HG03139 (cell line): Measurements from ENCODE around the gene CDYL.
A peak's percentile ranks its signal among the peaks of the same experiment; 100 is the strongest.

Experiments
- ATAC-seq: cut with Tn5 transposase; IDR thresholded peaks from one replicate; pipeline ENCODE4 v1.9.1; 2021; ENCODE audit not compliant: unreplicated experiment

CDYL gene

GRCh38 chr6:4931530-4932227 lies 155.5 kb downstream of the CDYL start:
- ATAC-seq: no peak

- ATAC-seq: no peak
Observed at GRCh38 chr6:4932228-4932903, 156.2 kb downstream of the CDYL start.

GRCh38 chr6:4935486-4935885 lies 159.3 kb downstream of the CDYL start:
- ATAC-seq: no peak

- ATAC-seq: no peak
Observed at GRCh38 chr6:4935975-4936680, 159.9 kb downstream of the CDYL start.

- no peak for ATAC-seq
Observed at GRCh38 chr6:4936681-4937041, 160.5 kb downstream of the CDYL start.

DNA sequence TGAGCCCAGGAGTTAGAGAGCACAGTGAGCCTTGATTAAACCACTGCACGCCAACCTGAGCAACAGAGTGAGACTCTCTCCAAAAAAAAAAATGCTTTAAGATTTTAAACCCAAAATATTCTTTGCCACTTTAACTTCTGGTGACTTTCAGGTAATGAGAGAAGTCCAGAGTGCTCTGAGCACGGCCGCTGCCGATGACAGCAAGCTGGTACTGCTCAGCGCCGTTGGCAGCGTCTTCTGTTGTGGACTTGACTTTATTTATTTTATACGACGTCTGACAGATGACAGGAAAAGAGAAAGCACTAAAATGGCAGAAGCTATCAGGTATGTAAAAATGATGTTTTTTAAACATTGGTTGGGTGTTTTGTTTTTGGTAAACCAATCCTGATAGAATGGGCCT lies 161.2 kb downstream of the CDYL start:
- no peak for ATAC-seq

- ATAC-seq: no peak
Observed at GRCh38 chr6:4939241-4939640, 163.0 kb downstream of the CDYL start.

- ATAC-seq: no peak
Observed at GRCh38 chr6:4940416-4940815, 164.2 kb downstream of the CDYL start.

DNA sequence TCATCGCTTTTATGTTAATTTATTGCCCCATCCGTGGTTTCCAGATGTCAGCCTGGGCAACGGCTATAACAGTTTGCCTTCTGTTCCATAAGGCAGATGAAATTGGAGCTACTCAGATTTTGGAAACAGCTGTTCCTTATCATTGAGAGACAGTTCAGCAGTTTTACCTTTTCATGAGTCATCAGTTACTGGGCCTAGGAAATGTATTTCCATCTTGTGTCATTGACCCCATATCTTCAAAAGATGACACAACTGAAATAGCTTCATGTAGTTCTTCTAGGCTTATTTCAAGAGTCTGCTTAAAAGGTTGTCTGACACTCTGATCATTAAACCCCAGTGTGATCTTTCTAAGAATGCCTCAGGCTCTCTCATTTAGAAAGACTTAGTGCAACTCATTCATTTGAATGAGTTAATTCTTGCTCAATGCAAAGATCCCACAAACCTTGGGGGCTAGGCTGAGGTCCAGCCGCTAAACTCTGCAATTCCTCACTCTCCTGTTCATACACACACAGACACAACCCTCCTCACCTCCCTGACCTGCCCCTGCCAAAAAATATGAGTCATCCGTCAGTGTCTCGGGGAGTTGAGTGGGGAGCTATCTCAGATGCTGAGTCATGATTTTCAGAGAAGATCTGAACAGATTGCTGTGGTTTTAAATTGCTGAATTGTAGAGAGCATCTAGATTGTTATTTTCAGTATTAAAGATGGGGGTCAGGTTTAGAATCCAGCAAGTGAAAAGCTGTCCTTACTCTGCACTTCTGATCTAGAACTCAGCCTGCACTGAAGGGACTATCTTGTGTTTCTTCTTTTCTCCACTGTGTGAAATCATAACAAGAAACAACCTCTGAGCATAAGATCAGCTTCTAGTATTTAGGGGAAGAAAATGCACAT lies 165.8 kb downstream of the CDYL start:
- ATAC-seq: peak; percentile 67

DNA sequence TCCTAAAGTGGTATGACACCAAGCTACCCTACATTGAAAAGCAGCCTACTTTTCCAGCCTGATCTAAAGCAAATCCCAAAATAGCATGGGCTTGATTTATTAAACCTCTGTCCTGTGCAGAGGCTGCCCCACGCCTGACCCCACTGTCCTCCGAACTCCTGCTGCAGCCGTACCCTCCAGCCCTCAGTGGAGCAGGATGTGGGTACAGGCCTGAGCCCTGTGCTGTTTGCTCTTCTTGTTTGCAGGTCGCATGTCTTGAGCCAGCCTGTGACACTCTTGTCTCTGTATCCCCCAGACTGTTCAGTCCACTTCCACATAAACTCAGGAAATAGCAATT lies 166.4 kb downstream of the CDYL start:
- no peak for ATAC-seq

GRCh38 chr6:4943716-4944115 lies 167.5 kb downstream of the CDYL start:
- ATAC-seq: no peak

GRCh38 chr6:4944325-4944724 lies 168.1 kb downstream of the CDYL start:
- no peak for ATAC-seq

- no peak for ATAC-seq
Observed at GRCh38 chr6:4946521-4946920, 170.3 kb downstream of the CDYL start.

GRCh38 chr6:4947716-4948115 lies 171.5 kb downstream of the CDYL start:
- no peak for ATAC-seq

- no peak for ATAC-seq
Observed at GRCh38 chr6:4948781-4949450, 172.7 kb downstream of the CDYL start.

GRCh38 chr6:4950076-4950475 lies 173.9 kb downstream of the CDYL start:
- ATAC-seq: no peak

DNA sequence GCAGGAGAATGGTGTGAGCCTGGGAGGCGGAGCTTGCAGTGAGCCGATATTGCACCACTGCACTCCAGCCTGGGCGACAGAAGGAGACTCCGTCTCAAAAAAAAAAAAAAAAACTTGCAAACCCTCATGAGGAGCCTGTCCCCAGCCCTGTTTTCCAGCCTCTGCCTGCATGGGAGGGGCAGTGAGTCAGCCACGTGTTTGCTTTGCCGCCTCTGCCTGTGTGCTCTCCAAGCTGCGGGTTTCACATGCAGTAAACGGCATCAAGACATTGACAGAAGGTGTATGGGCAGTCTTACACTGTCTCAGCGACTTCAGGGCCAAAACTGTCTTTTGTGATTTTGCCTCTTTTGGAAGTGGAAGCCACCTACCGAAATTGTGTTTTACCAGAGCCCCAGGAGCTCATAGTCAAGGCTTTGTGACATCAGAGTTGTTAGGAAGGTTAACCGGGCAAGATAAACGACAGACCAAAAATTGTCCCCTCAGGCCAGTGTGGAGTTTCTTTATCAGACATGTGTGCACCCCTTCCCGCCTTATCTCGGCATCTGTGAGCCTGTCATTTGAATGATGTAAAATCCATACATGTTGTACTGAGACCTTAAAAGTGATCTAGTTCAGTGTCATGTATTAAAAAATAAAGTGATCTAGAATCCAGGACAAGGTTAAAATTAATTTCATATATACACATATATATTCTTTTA lies 174.8 kb downstream of the CDYL start:
- no peak for ATAC-seq

DNA sequence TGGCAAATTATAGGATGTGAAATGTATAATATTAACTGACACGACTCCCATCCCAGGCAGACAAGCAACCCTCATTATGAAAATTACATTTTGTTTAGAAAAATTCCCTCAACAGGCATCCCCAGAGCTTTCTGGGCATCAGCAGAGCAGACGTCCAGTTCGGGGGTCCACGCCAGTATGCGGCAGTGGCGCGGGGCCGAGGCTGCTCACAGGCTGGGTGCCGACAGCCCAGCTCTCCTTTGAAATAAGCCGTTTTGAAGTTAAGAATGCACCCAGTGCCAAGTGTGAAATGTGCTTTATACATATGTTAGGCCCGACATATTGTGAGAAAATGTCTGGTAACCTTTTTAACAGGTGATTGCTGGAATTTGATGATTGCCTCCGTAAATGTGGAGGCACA lies 177.2 kb downstream of the CDYL start:
- no peak for ATAC-seq

DNA sequence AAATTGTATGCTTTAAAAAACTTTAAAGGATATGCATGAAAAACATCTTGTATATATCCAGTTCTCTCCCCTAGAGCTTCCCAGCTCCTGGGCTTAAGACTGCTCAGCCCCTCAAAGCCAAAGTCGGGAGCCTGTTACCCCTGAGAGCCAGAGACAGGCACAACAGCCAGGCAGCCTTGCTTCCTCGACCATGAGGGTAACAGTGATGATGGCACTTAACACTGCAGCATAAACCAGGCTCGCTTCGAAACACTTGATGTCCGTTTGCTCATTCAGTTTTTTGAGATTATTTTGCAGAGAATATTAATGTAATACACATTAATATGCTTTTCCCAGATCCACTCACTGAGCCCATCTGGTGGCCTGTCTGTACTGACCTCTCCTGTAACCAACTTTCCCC lies 180.4 kb downstream of the CDYL start:
- ATAC-seq: no peak

DNA sequence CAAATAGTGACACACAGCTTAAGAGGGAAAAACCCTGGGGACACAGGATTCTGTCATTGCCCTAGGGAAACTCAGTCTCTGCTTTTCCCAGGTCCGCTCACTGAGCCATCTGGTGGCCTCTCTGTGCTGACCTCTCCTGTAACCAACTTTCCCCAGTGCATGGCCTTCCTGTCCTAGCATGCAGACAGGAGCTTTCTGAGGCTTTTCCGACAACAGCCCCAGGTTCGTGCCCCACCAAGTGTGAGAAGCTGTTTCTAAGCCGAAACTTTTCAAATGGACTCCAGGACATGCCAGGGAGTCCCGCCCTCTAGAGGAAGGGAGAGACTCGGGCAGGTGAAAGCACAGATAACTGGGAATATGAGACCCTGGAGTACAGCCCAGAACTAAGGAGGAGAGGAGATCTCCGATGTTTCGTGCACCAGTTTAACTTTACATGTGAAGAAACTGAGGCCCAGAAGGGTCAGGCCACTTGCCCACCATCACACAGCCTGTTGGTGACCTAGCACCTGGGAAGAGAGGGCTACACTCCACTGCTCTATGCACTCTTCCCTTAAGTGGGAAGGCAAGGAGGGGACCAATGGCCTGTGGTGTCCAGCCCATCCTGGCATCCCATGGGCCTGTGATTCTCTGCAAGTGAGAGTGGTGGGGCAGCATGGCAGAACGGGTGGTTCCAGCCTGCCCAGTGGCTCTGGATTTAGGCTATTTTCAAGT lies 181.5 kb downstream of the CDYL start:
- ATAC-seq: no peak
